ENCODE measurements around the gene UBASH3A.

The UBASH3A gene

DNA sequence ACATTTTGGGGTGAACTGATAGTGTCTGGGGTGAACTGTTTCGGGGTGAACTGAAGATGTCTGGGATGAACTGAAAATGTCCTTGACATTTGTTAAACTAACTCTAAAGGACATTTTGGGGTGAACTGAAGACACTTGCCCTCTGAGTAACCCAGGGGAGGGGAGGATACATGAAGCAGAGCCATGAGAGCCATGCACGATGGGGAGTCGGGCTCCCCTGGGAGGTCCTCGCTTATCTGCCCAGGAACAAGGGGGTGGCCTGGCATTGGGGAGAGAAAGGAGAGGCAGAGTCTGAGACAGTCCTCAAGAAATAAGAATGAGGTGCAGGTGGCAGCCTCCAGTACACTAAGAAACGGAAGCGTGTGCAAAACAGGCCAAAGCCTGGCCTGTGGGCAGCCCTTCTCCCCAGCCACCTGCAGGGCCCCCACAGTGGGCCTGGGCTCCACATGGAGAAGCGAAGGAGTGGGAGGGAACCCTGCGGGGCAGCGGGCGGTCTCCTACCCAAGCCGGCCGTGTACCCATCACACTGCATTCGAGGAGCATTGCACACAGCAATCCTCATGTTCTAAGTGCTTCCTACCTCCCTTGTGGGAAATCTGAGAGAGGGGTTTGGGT, 68.1 kb downstream of the UBASH3A start:
- TF ChIP-seq, protein P1, sequence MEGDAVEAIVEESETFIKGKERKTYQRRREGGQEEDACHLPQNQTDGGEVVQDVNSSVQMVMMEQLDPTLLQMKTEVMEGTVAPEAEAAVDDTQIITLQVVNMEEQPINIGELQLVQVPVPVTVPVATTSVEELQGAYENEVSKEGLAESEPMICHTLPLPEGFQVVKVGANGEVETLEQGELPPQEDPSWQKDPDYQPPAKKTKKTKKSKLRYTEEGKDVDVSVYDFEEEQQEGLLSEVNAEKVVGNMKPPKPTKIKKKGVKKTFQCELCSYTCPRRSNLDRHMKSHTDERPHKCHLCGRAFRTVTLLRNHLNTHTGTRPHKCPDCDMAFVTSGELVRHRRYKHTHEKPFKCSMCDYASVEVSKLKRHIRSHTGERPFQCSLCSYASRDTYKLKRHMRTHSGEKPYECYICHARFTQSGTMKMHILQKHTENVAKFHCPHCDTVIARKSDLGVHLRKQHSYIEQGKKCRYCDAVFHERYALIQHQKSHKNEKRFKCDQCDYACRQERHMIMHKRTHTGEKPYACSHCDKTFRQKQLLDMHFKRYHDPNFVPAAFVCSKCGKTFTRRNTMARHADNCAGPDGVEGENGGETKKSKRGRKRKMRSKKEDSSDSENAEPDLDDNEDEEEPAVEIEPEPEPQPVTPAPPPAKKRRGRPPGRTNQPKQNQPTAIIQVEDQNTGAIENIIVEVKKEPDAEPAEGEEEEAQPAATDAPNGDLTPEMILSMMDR (IDR thresholded peaks at IDR 0.05; ENCODE audit: low read depth, low read length): no peak
- no peak for DNase-seq (ENCODE audit: low read depth in 2 of 2)
- no peak overlapping the region for H3K4me3 ChIP-seq (replicated peaks in 1 of 2; ENCODE audit: low read depth in 2 of 2, low read length in 2 of 2)

DNA sequence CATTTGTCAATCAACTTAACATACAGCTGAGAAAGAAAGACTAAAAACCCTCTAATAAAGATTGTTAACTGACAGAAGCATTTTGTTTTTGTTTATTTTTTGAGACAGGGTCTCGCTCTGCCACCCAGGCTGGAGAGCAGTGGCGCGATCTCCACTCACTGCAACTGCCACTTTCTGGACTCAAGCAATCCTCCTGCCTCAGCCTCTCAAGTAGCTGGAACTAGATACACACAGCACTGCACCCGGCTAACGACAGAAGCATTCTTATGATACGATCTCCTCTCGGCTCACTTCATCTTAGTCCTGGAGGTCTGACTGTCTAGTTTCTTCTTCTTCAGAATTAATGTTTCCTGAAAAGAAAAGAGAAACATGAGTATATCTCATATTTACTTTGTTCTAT, 68.8 kb downstream of the UBASH3A start:
- DNase-seq (ENCODE audit: low read depth in 2 of 2): no peak
- TF ChIP-seq, protein P1 (IDR thresholded peaks at IDR 0.05; ENCODE audit: low read depth, low read length): no peak
- no peak overlapping the region for H3K4me3 ChIP-seq (replicated peaks in 1 of 2; ENCODE audit: low read depth in 2 of 2, low read length in 2 of 2)

DNA sequence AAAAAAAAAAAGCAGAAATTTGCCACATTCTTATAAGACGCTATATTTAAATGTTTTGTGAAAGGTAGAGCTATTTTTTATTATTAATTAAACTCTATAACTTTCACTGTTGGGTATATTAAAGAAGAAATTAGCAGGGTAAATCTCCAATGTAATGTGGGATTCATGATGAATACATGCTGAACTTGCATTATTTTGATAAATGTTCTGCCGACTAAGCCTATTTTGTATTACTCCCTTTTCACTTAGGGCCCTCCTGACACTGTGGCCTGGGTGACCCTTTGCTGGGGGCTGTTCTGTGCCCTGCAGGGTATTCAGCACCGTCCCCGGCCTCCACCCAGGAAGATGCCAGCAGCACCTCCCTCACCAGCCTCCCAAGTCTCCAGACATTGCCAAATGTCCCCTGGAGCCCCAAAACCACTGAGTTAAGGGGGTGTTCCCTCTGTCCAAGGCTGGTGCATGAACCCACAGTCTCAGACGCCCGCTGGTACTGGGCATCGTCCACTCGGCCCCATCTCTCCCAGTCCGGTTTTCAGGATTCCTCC, 69.9 kb downstream of the UBASH3A start:
- TF ChIP-seq, protein P1 (IDR thresholded peaks at IDR 0.05; ENCODE audit: low read depth, low read length): no peak
- DNase-seq (ENCODE audit: low read depth in 2 of 2): no peak
- no peak overlapping the region for H3K4me3 ChIP-seq (replicated peaks in 1 of 2; ENCODE audit: low read depth in 2 of 2, low read length in 2 of 2)

DNA sequence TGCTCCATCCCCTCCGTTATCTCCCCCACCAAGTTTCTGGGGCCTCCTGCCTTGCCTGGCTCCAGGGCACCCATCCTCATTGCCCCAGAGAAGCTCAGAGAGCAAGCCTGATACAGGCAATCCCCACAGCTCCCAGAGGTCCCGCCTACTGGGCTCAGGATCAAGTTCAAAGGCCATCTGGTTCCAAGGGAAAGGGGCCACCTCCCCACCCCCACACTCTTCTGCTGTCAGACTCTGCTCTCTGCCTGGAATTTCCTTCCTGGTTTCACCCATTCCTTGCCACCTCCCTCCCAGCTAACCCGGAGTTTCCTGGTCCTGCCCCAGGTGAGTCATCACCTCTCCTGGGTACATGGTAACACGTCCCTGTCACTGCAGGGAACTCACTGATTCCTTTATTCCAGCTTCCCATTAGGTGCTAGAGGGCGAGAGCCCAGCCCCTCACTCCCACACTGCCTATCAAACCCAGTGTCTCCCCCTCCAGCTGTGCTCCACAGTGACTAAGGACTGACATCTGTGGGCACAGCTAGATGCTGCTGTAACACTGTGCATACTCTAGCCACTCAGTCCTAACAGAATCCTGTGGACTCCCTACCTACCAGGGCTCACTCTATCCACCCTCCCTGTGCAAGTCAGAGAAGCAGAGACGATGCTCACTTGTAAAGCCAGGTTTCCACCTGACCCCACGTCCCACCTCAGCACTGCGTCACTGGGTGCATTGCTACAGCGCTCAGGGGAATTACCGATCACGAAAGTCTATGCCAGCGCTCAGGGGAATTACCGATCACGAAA, 70.5 kb downstream of the UBASH3A start:
- peak; percentile 21 to 30 for DNase-seq (ENCODE audit: low read depth in 2 of 2)
- TF ChIP-seq, protein P1 (IDR thresholded peaks at IDR 0.05; ENCODE audit: low read depth, low read length): no peak
- no peak overlapping the region for H3K4me3 ChIP-seq (replicated peaks in 1 of 2; ENCODE audit: low read depth in 2 of 2, low read length in 2 of 2)

DNA sequence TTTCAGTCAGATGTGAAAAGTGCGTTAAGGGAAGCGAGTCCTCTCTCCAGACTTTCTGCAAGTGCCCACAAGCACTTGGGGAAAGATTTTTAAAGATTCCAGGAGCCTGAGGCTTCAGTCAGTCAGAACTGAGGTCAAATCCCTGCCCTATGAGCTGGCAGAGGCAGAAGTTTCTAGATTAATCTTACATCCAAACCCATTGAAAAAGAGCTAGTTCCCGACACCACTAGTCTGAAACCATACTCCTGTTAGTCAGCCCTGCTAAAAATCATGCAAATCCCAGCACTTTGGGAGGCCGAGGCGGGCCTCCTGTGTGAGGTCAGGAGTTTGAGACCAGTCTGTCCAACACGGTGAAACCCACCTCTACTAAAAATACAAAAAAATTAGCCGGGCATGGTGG, 71.3 kb downstream of the UBASH3A start:
- H3K4me3 ChIP-seq (replicated peaks in 1 of 2; ENCODE audit: low read depth in 2 of 2, low read length in 2 of 2): no peak overlapping the region
- TF ChIP-seq, protein P1 (IDR thresholded peaks at IDR 0.05; ENCODE audit: low read depth, low read length): no peak
- DNase-seq (ENCODE audit: low read depth in 2 of 2): no peak

DNA sequence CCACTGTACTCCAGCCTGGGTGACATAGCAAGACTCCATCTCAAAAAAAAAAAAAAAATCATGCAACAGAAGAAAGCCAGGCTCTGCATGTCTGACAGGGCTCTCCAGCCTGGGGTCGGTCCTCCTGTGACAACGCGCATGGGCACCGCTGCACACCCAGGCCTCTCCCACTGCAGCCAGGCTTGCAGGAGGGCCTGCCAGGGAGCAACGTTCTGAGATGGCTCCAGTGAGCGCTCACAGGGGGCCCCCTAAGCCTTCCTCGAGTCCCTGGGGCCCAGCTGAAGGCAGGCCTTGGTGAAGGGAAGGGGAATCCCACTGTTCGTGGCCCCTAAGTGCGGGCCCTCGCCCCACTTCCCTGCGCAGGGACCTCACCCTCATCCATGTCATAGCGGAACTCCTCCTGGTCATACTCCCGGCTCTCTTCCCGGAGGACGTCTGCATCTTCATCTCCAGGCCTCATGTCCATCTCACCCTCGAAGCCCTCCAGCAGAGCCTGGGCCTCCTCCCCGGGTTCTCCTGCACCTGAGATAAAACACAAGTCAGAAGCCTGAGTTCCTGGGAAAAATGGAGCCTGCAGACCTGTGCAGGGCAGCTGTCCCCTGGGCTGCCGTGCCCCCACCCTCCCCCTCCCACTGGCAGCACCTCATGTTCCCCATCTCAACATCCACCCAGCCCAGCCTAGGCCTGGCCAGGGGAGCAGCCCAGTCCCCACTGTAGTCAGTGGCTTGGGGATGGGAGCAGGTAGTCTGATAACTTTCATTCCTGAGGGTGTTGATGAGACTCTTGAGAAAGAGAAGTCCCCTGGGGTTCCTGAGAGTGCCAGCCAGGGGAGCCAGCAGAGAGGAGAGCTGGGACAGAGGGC, 72.1 kb downstream of the UBASH3A start:
- TF ChIP-seq, protein P1 (IDR thresholded peaks at IDR 0.05; ENCODE audit: low read depth, low read length): no peak
- H3K4me3 ChIP-seq (replicated peaks in 1 of 2; ENCODE audit: low read depth in 2 of 2, low read length in 2 of 2): no peak overlapping the region
- no peak for DNase-seq (ENCODE audit: low read depth in 2 of 2)

Measured in cardiac fibroblast (primary cell).